ENCODE results near the gene BUB1. TPM values are rescaled to one million over a fixed set of nuclear protein-coding genes. Genes with fewer than 3 reads are reported as not detected.
"Not testable (repeated sequence)": the region's sequence is repeated elsewhere in the genome, so short reads cannot be mapped to it uniquely, and the experiment has no call there.

The BUB1 gene
- total RNA-seq, 4 donors from 2014 or later, result 1.2 to 7.7 (median 3.2) TPM

GRCh38 chr2:110591973-110592372 lies 85.9 kb downstream of the BUB1 start:
- DNase-seq (ENCODE audit: low spot score in 2 of 2); H3K4me1 ChIP-seq; H3K36me3 ChIP-seq; H3K27ac ChIP-seq; H3K9me3 ChIP-seq; H3K27me3 ChIP-seq; H3K4me3 ChIP-seq: not testable (repeated sequence)
- no CpG with 5 or more reads among the region's 2 CpGs for WGBS

GRCh38 chr2:110589677-110590330 lies 88.1 kb downstream of the BUB1 start:
- not testable (repeated sequence) for H3K4me3 ChIP-seq; H3K4me1 ChIP-seq; H3K27ac ChIP-seq; H3K36me3 ChIP-seq; DNase-seq (ENCODE audit: low spot score in 2 of 2); H3K9me3 ChIP-seq; H3K27me3 ChIP-seq
- WGBS, result no CpG with 5 or more reads among the region's 15 CpGs

- H3K4me3 ChIP-seq; H3K9me3 ChIP-seq; H3K4me1 ChIP-seq; H3K27ac ChIP-seq; H3K27me3 ChIP-seq; DNase-seq (ENCODE audit: low spot score in 2 of 2); H3K36me3 ChIP-seq: not testable (repeated sequence)
- no CpG with 5 or more reads among the region's 1 CpG for WGBS
Observed at GRCh38 chr2:110588520-110588919, 89.3 kb downstream of the BUB1 start.

Other genes with a start within 250 kb of the BUB1 start
- not detected for gene LIMS4, start 205.2 kb downstream of the BUB1 start, total RNA-seq
- gene RGPD6, start 100.8 kb downstream of the BUB1 start, total RNA-seq, result 100 to 1,000 TPM in 1 of 4 donors, 10 to 100 TPM in 3; 40.0 to 107 (median 56.9) TPM
- gene ACOXL, start 54.5 kb upstream of the BUB1 start, total RNA-seq, result under 1 TPM in 1 of 4 donors, not detected in 3; 0.64 TPM